ENCODE data around the gene C10orf105.

Gene C10orf105

GRCh38 chr10:71761541-71762113, 42.0 kb upstream of the C10orf105 start:
- TF ChIP-seq ZNF677 (tag by site-specific recombination; IDR thresholded peaks at IDR 0.05) (no peak), PRDM2 (tag by site-specific recombination; IDR thresholded peaks at IDR 0.05; ENCODE audit: borderline replicate concordance) (no peak), CTCF (tag by site-specific recombination; IDR thresholded peaks at IDR 0.05) (0 out of 2 replicates have a peak, but pooled peaks have one; percentile 10), ZNF239 (tag by site-specific recombination; IDR thresholded peaks at IDR 0.05) (peak; percentile 89)
- POLR2A ChIA-PET: interaction anchor here (0.5 kb wide), 1 partner anchor 863 kb away, joined by 3 read pairs; no protein-coding TSS in a partner anchor
- H3K4me3 ChIP-seq (ENCODE audit: low read depth, low read length): no peak overlapping the region

GRCh38 chr10:71761105-71761511, 41.5 kb upstream of the C10orf105 start:
- ChIA-PET POLR2A (interaction anchor here (0.5 kb wide), 1 partner anchor 863 kb away, joined by 3 read pairs; no protein-coding TSS in a partner anchor), CTCF (no interaction called here)
- Histone ChIP-seq H3K4me1 (ENCODE audit: control insufficient read depth, insufficient read depth, low read length) (no peaks in the 10 kb centered on the region), H3K36me3 (ENCODE audit: control insufficient read depth in 2 of 2, insufficient read depth in 1 of 2, low read length in 2 of 2) (no peaks in the 10 kb centered on the region), H3K27ac (ENCODE audit: extremely low read depth, low read depth, low read length) (no peak overlapping the region), H3K9me3 (ENCODE audit: control insufficient read depth, insufficient read depth, low read depth, low read length) (no peaks in the 10 kb centered on the region), H3K4me3 (ENCODE audit: low read depth, low read length) (no peak overlapping the region)
- TF ChIP-seq ZNF221 (tag by site-specific recombination; IDR thresholded peaks at IDR 0.05; ENCODE audit: borderline replicate concordance): no peak
- TF ChIP-seq ZNF623 (tag by site-specific recombination; IDR thresholded peaks at IDR 0.05): no peak
- no peak for TF ChIP-seq ZSCAN30 (tag by site-specific recombination; IDR thresholded peaks at IDR 0.05)
- no peak for TF ChIP-seq KLF16 (tag by site-specific recombination; IDR thresholded peaks at IDR 0.05)
- TF ChIP-seq ZFHX2 (tag by site-specific recombination; conservative IDR thresholded peaks at IDR 0.05): peak; percentile 18; the same call in 1 of the 2 replicates
- TF ChIP-seq ZNF626 (tag by site-specific recombination; IDR thresholded peaks at IDR 0.05): no peak
- TF ChIP-seq ZIC2 (tag by site-specific recombination; IDR thresholded peaks at IDR 0.05): no peak
- TF ChIP-seq HIC1 (tag by site-specific recombination; IDR thresholded peaks at IDR 0.05): peak; percentile 56; the same call in 1 of the 2 replicates
- no peak for TF ChIP-seq ZNF677 (tag by site-specific recombination; IDR thresholded peaks at IDR 0.05)
- TF ChIP-seq ZNF350 (tag by site-specific recombination; IDR thresholded peaks at IDR 0.05): no peak
- no peak for TF ChIP-seq ZNF561 (tag by site-specific recombination; IDR thresholded peaks at IDR 0.05; ENCODE audit: borderline replicate concordance)
- no peak for TF ChIP-seq MZF1 (tag by site-specific recombination; IDR thresholded peaks at IDR 0.05; ENCODE audit: borderline replicate concordance)
- no peak for TF ChIP-seq ZBTB48 (tag by site-specific recombination; IDR thresholded peaks at IDR 0.05)
- TF ChIP-seq ZNF610 (tag by site-specific recombination; IDR thresholded peaks at IDR 0.05; ENCODE audit: borderline replicate concordance): no peak
- TF ChIP-seq ZNF747 (tag by site-specific recombination; IDR thresholded peaks at IDR 0.05): no peak
- TF ChIP-seq SCRT2 (tag by site-specific recombination; IDR thresholded peaks at IDR 0.05): no peak
- TF ChIP-seq ZSCAN16 (tag by site-specific recombination; IDR thresholded peaks at IDR 0.05): no peak
- TF ChIP-seq GLI2 (tag by site-specific recombination; IDR thresholded peaks at IDR 0.05; ENCODE audit: borderline replicate concordance, low read depth): no peak
- TF ChIP-seq ZNF629 (tag by site-specific recombination; IDR thresholded peaks at IDR 0.05): peak; percentile 36; the same call in 1 of the 2 replicates
- TF ChIP-seq ZNF596 (tag by site-specific recombination; IDR thresholded peaks at IDR 0.05): no peak
- no peak for TF ChIP-seq ZNF707 (tag by site-specific recombination; IDR thresholded peaks at IDR 0.05)

More at GRCh38 chr10:71761541-71762113, 42.0 kb upstream of the C10orf105 start:
- H3K9me3 ChIP-seq (ENCODE audit: control insufficient read depth, insufficient read depth, low read depth, low read length): no peaks in the 10 kb centered on the region
- H3K4me1 ChIP-seq (ENCODE audit: control insufficient read depth, insufficient read depth, low read length): no peaks in the 10 kb centered on the region
- H3K36me3 ChIP-seq (ENCODE audit: control insufficient read depth in 2 of 2, insufficient read depth in 1 of 2, low read length in 2 of 2): no peaks in the 10 kb centered on the region
- H3K27ac ChIP-seq (ENCODE audit: extremely low read depth, low read depth, low read length): no peak overlapping the region
- CTCF ChIA-PET: interaction anchor here (0.5 to 0.6 kb wide), 3 partner anchors 69 to 376 kb away, joined by 3 to 6 read pairs (median 3); no protein-coding TSS in a partner anchor
